ENCODE measurements around the gene THPO.
A peak's percentile ranks its signal among the peaks of the same experiment; 100 is the strongest.

The THPO gene

GRCh38 chr3:184377882-184378445, at the start of gene THPO:
THPO (minus strand) TSS chr3:184378207; CDS start chr3:184376259, 1,948 bp downstream.
- no peak for DNase-seq

- DNase-seq: no peak
Measured at GRCh38 chr3:184426691-184427141, 48.7 kb upstream of the THPO start.

DNA sequence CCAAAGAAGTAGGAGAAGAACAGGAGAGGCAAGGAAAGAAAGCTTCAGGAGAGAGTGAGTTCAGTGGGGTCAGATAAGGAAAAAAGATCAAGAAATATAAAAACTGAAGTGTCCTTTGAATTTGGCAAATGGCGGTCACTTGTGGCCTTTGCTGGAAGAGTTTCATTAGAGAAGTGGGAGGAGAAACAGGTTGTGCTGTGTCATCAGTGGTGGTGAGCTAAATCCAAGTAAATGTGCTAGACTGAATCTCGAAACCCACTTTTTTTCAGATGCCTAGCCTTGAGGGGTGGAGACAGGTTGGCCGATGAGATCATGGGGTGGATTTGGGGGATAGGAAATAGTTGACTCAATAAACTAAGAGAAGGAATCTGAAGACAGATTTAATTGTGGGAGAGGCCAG, 45.6 kb upstream of the THPO start:
- no peak for DNase-seq

- no peak for DNase-seq
Measured at GRCh38 chr3:184419171-184419570, 41.2 kb upstream of the THPO start.

DNA sequence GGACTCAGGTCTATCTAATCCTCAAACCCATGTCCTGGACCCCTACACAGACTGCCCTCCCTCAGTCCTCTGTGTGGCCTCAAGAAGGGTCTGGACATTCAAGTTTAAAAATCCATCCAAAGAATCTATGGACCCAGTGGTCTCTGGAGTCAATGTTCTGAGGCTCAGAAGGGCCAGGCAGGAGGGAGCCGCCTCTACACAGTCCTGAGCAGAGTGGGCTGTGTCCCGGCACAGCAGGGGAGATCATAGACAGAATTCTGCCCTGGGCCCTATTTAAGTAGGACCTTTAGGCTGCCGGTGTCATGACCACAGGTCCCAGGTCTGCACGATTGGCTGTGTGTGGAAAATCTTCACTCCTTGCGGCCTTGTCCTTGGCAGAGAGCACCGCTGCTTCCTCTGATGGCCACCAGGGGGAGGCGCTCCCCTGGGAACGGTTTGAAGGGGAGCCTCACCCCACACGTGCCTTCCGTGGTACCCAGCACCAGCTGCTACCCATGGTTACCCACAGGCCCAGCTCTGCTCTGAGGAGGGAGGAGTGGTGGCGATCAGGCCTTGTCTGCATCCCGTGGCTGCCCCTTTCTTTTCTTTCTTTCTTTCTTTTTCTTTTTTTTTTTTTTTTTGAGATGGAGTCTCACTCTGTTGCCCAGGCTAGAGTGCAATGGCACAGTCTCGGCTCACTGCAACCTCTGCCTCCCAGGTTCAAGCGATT, 39.8 kb upstream of the THPO start:
- DNase-seq: peak; percentile 73

GRCh38 chr3:184415203-184415490, 37.1 kb upstream of the THPO start:
- DNase-seq: no peak

GRCh38 chr3:184414418-184415202, 36.6 kb upstream of the THPO start:
- no peak for DNase-seq

DNA sequence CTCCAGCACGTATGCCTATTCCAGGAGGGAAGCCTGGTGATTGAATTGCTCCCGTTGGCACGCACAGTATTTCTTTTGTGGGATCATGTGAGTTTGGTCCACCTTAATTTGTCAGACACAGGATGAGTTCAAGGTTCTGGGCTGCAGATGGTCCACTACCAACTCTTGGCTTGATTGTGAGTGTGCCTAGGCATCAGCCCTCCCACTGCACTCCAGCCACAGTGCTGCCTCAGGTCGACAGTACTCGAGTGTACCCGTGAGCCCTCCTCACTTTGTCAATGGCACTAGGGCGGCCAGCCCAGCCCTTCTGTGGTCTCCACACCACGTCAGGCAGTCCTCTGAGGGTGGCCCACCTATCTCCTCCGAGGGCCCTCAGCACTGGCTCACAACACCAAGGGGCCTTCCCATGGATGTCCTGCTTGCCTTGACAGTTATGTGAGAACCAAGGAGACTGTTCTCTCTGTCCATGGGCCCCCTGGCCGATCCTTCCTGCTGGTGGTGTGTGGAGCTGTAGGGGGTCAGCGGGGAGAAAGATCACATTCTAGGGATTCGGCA, 32.0 kb upstream of the THPO start:
- DNase-seq: no peak

- no peak for DNase-seq
Measured at GRCh38 chr3:184409331-184409926, 31.4 kb upstream of the THPO start.

DNA sequence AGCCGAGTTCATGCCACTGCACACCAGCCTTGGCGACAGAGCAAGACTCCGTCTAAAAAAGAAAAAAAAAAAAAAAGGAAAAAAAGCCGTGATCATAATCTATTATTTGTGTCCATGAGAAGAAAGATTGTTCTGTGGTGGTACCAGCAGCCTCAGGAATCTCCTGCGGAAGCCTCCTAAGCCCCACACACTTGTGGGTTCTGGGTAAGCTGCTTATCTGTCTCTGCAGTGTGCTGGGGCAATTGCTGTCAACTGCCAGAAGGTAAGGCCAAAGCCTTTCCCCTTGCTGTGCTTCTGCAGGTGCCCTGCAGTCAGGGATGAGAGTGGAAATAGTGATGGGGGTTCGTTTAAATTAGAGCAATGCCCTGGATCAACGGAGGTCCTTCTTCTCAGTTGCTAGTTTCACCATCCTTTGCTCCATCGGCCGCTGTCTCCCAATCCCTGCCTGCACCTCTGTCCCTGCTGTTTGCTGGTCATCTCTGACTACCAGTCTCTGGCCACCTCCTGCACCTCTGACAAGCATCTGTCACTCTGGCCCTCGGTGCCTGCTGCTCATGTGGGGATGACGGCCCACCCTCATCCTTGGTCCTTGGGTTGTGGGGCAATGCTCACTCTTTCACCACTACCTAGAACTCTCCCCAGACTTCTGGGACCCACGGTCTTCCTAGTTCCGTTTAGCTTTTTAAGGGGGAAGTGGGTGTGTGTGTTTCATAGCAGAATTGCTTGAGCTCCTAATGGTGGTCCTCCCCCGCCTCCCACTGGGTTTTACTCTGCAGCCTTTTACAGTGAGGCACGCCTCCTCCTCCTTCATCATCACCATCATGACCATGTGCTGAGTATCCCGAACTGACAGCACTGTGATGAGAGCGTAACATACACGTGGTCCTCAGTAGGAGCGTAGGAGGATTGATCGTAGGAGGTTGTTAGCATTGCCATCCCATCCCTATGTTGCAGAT, 27.3 kb upstream of the THPO start:
- DNase-seq: no peak

DNA sequence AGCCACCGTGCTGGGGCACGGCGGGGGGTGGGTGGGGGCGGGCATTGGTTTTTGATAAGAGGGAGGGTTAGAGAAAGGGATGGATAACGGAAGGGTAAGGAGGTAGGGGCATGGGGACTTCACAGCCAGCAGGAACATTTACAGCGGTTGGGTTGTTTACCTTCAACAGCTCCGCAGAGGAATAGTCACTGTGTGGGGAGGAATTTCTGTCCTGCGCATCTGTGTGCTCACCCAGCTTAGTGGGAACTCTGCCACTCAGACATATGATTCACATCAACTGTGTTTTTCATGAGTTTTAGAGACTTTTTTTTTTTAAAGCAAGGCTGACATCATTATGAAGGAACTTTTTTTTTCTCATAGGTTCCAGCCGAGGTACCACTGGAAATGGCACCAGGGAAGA, 21.4 kb upstream of the THPO start:
- DNase-seq: no peak

DNA sequence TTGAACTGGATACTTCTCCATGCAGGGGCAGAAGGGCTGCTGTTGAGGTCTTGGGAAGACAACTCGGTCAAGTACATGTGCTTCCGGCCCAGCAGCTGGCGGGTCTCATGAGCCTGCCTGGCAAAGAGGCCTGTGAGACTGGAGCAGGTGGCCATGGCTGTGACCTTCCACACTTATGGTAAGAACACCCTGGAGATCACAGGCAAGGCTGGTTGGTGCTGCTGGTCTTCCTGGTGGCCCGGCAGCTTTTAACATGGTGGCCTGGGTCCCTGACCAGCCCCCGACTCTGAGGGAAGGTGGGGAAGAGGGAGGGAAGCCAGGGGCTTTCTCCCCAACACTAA, 17.3 kb upstream of the THPO start:
- no peak for DNase-seq

GRCh38 chr3:184391266-184391665, 13.3 kb upstream of the THPO start:
- no peak for DNase-seq

DNA sequence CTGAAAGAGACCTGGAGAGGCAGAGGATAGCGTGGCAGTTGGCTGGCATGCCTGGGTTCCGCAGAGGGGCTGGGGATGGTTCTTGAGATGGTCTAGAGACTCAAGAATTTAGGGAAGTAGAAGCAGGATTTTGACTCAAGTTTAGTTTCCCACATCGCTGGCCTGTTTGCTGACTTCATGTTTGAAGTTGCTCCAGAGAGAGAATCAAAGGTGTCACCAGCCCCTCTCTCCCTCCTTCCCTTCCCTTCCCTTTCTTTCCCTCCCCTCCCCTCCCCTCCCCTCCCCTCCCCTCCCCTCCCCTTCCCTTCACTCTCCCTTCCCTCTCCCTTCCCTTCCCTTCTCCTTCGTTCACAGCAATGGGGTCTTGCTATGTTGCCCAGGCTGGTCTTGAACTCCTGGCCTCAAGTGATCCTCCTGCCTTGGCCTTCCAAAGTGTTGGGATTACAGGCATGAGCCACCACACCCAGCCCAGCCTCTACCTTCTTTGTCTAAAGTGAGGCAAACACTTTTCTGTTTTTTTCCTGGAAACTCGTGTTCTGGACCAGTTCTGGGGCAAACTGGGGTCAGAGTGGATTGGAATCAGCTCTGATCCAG, 12.0 kb upstream of the THPO start:
- DNase-seq: no peak

DNA sequence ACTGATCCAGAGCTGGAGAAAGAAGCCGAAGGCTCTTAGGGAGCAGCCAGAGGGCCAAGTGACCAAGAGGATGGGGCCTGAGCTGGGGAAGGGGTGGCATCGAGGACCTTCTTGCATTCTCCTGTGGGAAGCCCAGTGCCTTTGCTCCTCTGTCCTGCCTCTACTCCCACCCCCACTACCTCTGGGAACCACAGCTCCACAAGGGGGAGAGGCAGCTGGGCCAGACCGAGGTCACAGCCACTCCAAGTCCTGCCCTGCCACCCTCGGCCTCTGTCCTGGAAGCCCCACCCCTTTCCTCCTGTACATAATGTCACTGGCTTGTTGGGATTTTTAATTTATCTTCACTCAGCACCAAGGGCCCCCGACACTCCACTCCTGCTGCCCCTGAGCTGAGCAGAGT, 11.4 kb upstream of the THPO start:
- DNase-seq: no peak

GRCh38 chr3:184388936-184389230, 10.9 kb upstream of the THPO start:
- DNase-seq: no peak

GRCh38 chr3:184388164-184388935, 10.3 kb upstream of the THPO start:
- no peak for DNase-seq

DNA sequence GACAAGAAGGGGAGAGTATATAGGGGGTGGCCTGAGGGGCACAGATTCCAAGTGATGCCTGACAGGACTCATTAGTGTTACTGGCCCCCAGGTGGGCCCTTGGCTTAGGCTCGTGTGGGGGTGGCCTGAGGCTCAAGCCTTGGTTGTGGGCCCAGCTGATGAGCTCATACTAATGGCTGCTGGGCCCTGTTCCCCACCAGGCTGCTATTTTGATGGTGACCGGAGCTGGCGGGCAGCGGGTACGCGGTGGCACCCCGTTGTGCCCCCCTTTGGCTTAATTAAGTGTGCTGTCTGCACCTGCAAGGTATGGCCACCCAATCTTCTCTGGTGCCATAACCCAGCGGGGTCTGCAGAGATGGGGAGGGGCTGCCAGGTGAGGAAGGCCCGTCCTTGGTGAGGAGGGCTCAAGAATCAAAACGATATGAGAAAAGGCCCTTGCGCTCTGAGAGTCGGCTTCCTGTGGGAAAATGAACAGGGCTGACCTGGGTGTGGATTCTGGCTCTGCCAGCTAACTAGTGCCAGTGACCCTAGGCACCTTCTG, 9.2 kb upstream of the THPO start:
- no peak for DNase-seq

GRCh38 chr3:184386047-184386806, 8.2 kb upstream of the THPO start:
- no peak for DNase-seq

GRCh38 chr3:184384856-184385422, 6.9 kb upstream of the THPO start:
- no peak for DNase-seq

Data from CD4-positive, alpha-beta T cell treated with Interferon gamma for 1 hour (primary cell).